Cardiac septum (tissue), 1 donor: ENCODE measurements around the gene DVL2. TPM values are rescaled to one million over a fixed set of nuclear protein-coding genes. Genes with fewer than 3 reads are reported as not detected.

ENCODE experiments used
- DNase-seq: peaks from one replicate; pipeline ENCODE4 v3.0.0-alpha.2; 2020; ENCODE audit warnings: low spot score
- intact Hi-C: fragments of 100-400 bp; cut with DNase I; formaldehyde crosslinking; loops from one replicate; pipeline ENCODE4 v1.14.0; 2022
- long read RNA-seq: library from polyadenylated mRNA; unstranded; transcript quantifications from one replicate; pipeline ENCODE4 v2.0.0, GENCODE V29; 2021
- total RNA-seq: library from RNA; stranded (reverse); fragmentation: NEBNext Ultra II Directional; extraction: Animal tissue kit (Norgen Biotek cat#: 25700); gene quantifications from one replicate; pipeline ENCODE4 v1.2.1, GENCODE V29; 2021
- donor health status: DM: no; HTN: no; CAD: no.

DVL2 gene
- total RNA-seq = 22.5 TPM
- long read RNA-seq, transcript DVL2-201 (15 exons, 3,018 nt) = major isoform, 17 of 41 reads
- long read RNA-seq, partial matches to known transcripts = 3 of 41 reads
- long read RNA-seq, other reads (novel, unspliced or antisense) = 21 of 41 reads

DNA sequence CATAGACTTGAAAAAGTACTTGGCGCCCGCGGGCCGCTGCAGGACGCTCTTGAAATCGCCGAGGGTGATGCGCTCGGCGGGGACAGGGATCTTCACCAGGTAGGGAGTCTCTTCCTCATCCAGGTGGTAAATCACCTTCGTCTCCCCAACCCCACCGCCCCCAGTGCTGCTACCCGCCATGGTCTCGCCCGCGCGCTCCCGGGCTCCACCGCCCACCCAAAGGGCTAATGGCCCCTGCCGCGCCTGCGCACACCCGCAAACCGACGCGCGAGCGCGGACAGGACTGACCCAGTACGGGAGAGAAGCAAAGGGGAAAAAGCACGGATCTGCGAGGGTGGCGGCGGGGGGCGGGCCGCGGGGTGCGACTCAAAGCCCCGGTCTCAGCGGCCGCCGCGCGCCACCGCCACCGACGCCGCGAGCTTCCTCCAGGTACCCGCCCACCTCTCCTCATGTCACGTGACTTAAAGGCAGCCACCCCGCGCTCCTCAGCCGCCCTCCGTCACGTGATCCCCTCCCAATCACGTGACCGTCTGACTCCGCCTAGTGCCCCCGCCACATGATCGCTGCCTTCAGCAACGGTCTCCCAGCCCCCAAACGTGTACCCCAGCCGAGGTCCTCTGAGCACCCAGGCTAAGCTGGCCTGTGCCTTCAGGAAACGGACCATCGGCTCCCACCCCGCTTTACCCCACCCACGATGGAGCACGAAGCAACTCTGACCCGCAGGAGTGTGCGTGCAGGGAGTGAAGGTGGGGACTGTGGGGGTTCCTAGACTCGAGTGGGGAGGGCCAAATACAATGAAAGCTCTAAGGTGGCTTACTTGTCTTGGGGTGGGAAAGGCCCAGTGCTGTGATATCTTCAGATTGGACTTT lies at the start of gene DVL2:
TSS of gene DVL2 (minus strand) at position 435 of the 869 bp plus-strand sequence. CDS start at position 180, 255 bp downstream.
- intact Hi-C loops = no loop called here
- peak; percentile 98 for DNase-seq

DNA sequence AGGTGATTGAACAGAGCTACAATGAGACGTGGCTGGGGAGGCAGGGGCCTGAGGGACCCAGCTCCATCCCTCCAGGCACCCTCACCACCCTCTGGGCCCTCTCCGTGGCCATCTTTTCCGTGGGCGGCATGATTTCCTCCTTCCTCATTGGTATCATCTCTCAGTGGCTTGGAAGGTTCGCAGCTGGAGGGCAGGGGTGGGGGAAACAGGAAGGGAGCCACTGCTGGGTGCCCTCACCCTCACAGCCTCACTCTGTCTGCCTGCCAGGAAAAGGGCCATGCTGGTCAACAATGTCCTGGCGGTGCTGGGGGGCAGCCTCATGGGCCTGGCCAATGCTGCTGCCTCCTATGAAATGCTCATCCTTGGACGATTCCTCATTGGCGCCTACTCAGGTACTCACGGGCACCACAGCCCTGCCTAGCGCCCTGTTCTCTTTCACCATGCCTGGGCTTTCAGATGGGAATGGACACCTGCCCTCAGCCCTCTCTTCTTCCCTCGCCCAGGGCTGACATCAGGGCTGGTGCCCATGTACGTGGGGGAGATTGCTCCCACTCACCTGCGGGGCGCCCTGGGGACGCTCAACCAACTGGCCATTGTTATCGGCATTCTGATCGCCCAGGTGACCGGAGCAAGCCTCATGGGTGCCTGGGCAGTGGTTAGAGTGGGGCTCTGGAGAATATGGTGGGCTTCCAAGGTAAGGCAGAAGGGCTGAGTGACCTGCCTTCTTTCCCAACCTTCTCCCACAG lies 49.3 kb upstream of the DVL2 start:
- DNase-seq = no peak
- intact Hi-C loops = no loop called here

DNA sequence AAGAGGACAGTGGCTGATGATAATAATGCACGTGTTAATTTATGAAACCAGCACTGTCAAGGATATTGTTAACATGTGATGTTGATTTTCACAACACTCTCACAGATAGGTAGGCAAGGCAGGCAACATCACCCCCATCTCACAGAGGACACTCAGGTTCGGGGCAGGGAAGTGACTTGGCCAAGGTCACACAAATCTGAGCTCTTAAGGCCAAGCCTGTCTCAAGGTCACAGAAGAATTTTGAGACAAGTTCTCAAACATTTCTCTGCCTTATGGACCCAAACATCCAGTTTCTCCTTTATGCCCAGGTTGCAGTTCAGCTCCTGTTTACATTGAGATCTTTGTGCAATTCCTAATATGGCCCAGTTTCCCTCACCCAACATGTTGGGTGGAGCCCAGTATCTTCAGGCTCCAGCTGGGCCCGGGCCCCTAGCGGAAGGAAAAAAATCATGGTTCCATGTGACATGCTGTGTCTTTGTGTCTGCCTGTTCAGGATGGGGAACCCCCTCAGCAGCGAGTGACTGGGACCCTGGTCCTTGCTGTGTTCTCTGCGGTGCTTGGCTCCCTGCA lies 48.5 kb upstream of the DVL2 start:
- no peak for DNase-seq
- intact Hi-C loops = no loop called here

DNA sequence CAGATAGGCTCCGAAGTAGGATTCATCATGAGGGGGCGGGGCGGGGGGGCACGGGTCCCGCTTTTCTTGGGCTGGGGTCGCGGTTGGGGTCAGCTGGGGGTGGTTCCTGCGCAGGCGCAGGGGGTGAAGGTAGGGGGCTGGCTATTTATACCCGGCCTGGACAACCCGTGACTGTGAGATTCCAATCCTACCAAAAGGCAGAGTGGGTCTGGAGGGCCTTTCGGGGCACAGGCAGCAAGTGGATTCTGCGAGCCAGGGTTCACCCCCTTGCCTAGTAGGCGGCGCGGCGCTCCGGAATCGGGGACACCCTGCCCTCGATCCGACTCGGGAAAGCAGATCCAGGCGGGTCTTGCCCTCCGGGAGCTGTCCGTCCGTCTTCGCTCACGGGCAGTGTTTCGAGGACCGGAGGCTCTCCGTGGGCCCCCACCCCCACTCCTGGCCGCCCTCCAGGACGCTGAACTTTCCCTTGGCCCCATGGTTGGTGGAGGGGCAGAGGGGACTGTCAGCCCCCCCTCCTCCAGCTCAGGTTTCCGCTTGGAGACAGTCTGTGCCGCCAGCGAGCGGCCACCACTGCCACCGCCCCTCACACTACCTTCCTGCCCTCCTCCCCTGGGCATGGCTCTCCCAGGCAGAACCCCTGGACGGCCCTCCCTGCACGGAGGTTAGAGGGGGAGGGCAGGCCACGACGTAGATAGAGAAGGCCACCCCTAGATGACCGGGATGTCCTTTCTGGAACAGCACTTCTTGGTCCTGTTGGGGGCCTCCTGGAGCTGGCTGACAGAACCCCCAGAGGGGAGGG lies 47.8 kb upstream of the DVL2 start:
- peak; percentile 84 for DNase-seq
- intact Hi-C loops = loop anchor here (1.0 to 2.0 kb wide), 2 partner anchors 30 to 71 kb away; partner anchors contain the start of genes ELP5 and KCTD11

DNA sequence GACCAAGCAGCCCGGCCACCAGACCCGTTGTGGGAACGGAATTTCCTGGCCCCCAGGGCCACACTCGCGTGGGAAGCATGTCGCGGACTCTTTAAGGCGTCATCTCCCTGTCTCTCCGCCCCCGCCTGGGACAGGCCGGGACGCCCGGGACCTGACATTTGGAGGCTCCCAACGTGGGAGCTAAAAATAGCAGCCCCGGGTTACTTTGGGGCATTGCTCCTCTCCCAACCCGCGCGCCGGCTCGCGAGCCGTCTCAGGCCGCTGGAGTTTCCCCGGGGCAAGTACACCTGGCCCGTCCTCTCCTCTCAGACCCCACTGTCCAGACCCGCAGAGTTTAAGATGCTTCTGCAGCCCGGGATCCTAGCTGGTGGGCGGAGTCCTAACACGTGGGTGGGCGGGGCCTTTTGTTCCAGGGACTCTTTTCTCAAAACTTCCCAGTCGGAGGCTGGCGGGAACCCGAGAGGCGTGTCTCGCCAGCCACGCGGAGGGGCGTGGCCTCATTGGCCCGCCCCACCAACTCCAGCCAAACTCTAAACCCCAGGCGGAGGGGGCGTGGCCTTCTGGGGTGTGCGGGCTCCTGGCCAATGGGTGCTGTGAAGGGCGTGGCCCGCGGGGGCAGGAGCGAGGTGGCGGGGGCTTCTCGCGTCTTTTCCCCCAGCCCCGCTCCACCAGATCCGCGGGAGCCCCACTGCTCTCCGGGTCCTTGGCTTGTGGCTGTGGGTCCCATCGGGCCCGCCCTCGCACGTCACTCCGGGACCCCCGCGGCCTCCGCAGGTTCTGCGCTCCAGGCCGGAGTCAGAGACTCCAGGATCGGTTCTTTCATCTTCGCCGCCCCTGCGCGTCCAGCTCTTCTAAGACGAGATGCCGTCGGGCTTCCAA lies 47.0 kb upstream of the DVL2 start, which contains the start of gene SLC2A4:
TSS of gene SLC2A4 (plus strand) at position 645 of the 879 bp plus-strand sequence. CDS start at position 862, 217 bp downstream.
- DNase-seq = peak; percentile 95
- intact Hi-C loops = loop anchor here (1.0 to 2.0 kb wide), 2 partner anchors 29 to 71 kb away; partner anchors contain the start of genes ELP5 and KCTD11

DNA sequence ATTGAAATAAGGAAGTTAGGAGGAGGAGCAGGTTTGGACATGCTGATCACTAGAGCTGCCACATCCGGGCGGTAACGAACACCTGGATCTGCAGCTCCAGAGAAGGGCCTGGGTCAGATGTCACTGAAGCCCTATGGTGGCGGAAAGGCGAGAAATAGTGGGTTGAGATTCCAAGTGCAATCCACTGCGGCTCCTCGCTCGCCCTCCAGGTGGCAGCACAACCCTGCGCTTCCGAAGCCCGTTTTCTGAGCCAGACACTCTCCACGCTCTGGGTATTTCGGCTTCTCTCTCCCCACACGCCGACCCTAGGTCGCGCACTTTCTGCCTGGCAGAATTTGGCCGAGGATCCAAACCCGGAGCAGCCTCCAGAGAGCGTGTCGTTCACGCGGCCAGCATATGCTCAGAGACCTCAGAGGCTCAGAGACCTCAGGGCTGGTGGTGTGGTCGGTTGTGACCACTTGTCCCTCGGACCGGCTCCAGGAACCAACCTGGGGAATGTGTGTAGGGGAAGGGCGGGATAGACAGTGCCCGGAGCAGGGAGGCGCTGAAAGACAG lies 46.3 kb upstream of the DVL2 start:
- DNase-seq = peak; percentile 89
- intact Hi-C loops = loop anchor here (1.0 to 2.0 kb wide), 3 partner anchors 16 to 72 kb away; partner anchors contain the start of genes ELP5 and KCTD11

DNA sequence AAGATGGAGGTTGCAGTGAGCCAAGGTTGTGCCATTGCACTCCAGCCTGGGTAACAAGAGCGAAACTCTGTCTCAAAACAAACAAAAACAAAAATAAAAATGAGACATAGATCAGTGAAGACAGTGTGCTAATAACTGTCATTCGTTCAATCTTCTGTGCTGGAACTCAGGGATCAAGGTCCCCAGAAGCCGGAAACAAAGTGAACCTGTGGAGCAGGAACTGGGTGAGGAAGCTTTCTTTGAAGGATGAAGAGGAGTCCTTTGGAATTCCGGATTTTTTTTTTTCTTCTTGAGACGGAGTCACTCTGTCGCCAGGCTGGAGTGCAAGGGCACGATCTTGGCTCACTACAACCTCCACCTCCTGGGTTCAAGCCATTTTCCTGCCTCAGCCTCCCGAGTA lies 45.1 kb upstream of the DVL2 start:
- DNase-seq = no peak
- intact Hi-C loops = no loop called here

DNA sequence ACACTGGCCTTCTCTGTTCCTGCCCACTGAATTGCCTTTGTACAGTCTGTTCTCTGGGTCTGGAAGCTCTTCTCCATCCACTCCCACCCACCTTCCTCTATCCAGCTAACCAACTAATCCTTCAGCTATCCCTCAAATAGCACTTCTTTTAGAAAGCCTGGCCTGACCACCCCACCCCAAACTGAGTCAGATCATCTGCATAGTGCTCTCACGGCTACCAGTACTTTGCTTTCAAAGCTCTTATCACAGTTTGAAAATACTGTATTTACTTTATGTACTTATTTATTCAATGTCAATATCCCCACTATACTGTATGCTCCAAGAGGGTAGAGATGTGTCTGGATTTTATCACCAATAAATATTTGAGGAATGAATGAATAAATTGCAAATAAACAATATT lies 32.5 kb upstream of the DVL2 start:
- intact Hi-C loops = no loop called here
- DNase-seq = no peak

DNA sequence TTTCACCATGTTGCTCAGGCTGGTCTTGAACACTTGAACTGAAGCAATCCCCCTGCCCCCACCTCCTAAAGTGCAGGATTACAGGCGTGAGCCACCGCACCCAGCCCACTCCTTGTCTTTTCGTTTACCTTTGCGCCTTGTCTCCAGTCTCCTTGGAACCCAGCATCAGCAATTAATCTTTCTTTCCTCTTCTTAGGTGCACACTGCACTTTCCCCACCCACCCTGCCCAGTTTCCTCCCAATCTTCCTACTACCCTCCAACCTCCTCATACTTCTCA lies 29.4 kb upstream of the DVL2 start:
- DNase-seq = no peak
- intact Hi-C loops = no loop called here

DNA sequence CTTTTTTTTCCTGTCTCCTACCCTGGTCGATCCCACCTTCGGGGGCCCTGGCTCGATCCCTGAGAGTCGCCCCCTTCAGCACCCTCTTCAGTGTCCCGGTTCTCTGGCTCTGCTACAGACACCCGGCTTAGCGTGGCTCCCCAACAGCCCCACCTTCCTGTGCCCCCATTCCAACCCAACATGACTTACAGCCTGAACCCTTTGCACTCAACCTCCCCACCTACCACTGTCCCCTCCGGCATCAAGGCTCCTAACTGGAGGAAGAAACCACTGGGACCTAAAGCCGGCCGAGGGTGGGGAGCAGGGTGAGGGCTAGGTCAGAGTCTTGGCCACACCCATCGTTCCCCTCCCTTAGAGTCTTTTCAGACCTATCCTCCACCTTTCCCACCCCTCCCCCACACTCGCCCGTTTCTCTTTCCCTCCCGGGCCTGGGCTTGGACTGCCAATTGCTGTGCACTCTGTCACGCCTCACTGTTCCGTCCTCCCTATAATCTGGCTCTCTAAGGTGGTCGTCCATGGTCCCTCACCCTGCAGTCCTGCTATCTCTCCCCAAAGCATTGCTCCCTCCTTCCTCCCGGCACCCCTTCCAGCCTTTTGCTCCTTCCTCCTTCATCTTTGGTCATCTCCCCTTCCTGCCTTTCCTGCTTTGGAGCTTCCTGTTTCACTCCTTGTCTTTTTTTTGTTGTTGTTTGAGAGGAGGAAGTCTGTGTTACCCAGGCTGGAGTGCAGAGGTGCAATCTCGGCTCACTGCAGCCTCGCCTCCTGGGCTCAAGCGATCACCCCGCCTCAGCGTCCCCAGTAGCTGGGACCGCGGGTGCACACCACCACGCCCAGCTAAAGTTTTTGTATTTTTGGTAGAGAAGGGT lies 28.9 kb upstream of the DVL2 start:
- intact Hi-C loops = no loop called here
- no peak for DNase-seq

DNA sequence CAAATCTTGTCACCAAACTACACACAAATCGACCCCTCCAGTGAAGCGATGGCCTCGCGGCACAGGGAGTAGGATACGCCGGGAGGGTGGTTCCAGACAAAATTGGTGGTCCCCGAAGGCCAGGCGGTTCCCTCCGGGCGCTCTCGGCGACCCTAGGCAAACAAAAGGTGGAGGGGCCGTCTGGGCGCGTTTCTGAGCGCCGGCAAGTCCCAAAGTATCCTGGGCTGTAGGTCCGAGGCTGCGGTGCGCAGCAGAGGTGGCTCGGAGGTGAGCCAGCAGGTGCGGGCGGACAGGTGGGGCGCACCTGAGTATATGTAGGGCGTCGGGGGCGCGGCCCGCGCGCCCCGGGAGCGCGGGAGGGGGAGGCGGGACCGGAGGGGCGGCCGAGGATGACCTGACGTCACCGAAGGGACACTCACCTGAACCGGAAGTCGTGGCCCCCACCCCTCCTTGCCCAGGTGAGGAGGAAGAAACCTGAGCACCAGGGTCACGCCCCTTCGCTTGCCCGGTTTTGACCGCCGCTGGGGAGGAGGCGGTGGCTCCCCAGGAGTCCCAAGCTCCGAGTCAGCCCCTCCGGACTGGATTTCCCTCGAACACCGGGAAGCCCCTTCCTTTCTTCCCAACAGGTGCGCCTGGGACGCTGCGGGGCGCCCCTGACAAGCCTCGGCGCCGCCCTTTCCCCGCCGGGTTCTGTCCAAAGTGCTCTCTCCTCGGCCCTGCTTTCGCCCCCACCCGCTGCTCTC lies 28.0 kb upstream of the DVL2 start, which contains the start of gene CLDN7:
TSS of gene CLDN7 (minus strand) at position 287 of the 743 bp plus-strand sequence. CDS start 435 bp downstream, outside the sequence.
- intact Hi-C loops = no loop called here
- DNase-seq = no peak

DNA sequence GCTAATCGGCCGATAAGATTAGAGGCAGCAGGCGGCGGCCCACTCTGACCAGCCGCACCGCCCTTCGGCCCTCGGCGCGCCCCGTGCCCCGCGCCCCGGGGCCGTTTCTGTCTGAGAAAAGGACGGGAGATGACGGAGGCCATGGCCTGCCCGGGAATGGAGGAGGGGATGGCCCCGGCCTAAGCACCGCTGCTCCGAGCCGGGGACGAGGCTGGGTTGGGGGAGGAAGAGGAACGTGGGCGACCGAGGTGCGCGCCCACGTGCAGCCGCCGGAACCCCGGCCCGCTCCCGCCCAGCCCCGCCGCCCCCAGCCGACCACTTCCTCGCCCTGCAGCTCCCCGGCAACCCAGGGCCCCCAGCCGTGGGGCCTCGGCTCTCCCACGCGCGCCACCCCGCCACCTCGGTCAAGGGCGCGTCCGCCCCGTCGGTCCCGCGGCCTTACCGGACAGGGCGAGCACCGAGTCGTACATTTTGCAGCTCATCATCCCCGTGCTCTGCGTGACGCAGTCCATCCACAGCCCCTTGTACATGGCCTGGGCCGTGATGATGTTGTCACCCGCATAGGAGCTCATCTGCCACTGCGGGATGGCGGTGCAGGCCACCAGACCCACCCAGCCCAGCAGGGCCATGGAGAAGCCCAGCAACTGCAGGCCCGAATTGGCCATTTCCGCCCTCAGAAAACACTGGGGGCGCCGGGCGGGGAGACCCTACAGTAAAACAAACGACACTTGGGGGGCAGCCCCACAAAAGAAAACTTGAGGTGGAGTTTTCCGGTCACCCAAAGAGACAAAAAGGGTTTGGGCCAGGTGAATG lies 27.3 kb upstream of the DVL2 start:
- intact Hi-C loops = no loop called here
- DNase-seq = no peak

DNA sequence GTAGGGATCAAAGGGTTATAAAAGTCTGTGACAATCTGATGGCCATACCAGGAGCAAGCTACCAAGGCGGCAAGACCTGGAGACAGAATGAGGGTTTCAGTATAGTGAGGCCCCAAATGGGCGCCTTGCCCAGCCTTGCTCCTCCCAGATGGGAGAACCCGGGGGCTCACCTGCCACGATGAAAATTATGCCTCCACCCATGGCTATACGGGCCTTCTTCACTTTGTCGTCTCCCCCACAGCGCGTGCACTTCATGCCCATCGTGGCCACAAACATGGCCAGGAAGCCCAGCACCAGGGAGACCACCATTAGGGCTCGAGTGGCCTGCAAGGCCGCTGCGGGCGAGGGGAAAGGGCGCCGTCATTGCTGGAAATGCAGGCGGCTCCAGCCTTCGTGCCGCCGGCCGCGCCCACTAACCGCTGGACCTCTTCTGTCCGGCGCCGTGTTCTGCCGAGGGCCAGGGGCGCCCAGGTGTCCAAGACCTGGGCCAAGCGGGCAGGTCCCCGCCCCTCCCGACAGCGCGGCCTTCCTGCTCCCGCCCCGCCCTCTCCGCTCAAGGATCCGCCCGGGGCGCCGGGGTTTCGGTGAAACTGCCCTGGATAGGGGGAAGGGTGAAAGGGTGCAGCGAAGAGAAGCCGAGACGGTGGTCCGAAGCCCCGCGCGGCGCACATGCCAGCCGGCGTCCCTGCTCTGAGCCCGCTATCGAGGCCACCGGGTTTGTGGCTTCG lies 26.5 kb upstream of the DVL2 start:
- no peak for DNase-seq
- intact Hi-C loops = no loop called here

DNA sequence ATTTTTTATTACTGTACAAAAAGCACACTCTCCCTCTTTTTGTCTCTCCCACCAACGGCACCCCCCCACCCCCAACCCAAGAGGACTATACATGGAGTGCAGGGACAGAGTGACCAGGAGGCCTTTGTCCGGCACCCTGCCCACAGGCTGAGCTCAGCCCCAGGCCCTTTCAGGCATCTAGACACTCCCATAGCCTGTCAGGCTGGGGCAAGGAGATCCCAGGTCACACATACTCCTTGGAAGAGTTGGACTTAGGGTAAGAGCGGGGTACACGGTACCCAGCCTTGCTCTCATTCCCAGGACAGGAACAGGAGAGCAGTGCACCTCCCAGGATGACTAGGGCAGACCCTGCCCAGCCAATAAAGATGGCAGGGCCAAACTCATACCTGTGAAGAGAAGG lies 25.8 kb upstream of the DVL2 start:
- no peak for DNase-seq
- intact Hi-C loops = no loop called here

DNA sequence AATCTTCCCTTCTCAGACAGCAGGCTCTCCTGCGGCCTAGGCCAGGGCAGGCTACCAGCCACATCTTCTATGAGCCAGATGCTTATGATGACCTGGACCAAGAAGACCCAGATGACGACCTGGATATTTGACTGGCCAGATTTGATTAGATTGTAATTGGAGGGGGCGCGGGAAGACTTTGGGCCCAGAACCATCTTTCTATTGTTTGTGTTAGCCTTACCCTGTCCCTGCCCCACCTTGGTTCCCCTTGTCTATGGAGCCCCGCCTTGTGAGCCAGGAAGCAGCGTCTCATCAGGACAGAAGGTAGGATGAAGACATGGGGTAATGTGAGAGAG lies 25.2 kb upstream of the DVL2 start:
- intact Hi-C loops = no loop called here
- DNase-seq = no peak
